ENCODE data around the gene DUOXA2.
"Not testable (repeated sequence)": the region's sequence is repeated elsewhere in the genome, so short reads cannot be mapped to it uniquely, and the experiment has no call there.

The DUOXA2 gene

DNA sequence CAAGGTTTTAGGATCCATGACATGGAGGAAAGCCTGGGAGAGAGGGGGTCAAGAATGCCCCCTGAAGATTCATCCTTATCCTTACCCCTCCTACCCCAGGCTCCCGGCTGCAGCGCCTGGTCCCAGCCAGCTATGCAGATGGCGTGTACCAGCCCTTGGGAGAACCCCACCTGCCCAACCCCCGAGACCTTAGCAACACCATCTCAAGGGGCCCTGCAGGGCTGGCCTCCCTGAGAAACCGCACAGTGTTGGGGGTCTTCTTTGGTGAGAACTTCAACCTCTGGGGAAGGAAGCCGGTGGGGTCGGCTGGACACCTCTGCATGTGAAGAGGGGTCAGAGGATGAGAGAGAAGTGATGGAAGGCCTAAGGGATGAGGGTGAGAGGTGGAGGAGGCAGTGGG is 19.9 kb downstream of the DUOXA2 start:
- TF ChIP-seq, protein P1, sequence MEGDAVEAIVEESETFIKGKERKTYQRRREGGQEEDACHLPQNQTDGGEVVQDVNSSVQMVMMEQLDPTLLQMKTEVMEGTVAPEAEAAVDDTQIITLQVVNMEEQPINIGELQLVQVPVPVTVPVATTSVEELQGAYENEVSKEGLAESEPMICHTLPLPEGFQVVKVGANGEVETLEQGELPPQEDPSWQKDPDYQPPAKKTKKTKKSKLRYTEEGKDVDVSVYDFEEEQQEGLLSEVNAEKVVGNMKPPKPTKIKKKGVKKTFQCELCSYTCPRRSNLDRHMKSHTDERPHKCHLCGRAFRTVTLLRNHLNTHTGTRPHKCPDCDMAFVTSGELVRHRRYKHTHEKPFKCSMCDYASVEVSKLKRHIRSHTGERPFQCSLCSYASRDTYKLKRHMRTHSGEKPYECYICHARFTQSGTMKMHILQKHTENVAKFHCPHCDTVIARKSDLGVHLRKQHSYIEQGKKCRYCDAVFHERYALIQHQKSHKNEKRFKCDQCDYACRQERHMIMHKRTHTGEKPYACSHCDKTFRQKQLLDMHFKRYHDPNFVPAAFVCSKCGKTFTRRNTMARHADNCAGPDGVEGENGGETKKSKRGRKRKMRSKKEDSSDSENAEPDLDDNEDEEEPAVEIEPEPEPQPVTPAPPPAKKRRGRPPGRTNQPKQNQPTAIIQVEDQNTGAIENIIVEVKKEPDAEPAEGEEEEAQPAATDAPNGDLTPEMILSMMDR (IDR thresholded peaks at IDR 0.05): no peak
- no peak for DNase-seq (ENCODE audit: low spot score)
- no peak overlapping the region for H3K4me3 ChIP-seq
- no peak overlapping the region for H3K27ac ChIP-seq

- Histone ChIP-seq H3K4me3 (peak overlapping the region; percentile 51), H3K27ac (no peak overlapping the region)
- no peak for DNase-seq (ENCODE audit: low spot score)
- TF ChIP-seq, protein P1 (IDR thresholded peaks at IDR 0.05): no peak
These were observed 20.8 kb downstream of the DUOXA2 start for GRCh38 chr15:45134682-45135604.

- H3K27ac ChIP-seq; DNase-seq (ENCODE audit: low spot score): not testable (repeated sequence)
- peak overlapping the region; percentile 51 for H3K4me3 ChIP-seq
These were observed 21.7 kb downstream of the DUOXA2 start for GRCh38 chr15:45135705-45136377.

DNA sequence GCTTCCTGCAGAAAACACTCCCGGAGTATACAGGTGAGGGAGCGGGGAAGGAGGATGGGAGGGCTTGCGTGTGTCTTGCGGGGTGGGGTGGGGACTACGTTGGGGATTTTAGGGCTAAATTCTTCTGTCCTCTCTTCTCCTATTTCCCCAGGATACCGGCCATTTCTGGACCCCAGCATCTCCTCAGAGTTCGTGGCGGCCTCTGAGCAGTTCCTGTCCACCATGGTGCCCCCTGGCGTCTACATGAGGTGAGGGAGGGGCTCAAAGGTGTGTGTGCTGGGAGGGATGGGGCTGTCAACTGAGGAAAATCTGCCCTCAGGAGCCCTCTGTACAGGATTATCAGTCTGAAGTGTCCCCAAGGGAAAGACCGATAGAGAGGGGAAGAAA is 22.2 kb downstream of the DUOXA2 start:
- Histone ChIP-seq H3K27ac (no peak overlapping the region), H3K4me3 (no peak overlapping the region)
- no peak for DNase-seq (ENCODE audit: low spot score)
- TF ChIP-seq, protein P1 (IDR thresholded peaks at IDR 0.05): no peak

- no peak overlapping the region for H3K27ac ChIP-seq
- no peak for DNase-seq (ENCODE audit: low spot score)
- TF ChIP-seq, protein P1 (IDR thresholded peaks at IDR 0.05): no peak
- H3K4me3 ChIP-seq: no peak overlapping the region
These were observed 23.6 kb downstream of the DUOXA2 start for GRCh38 chr15:45137703-45138102.

DNA sequence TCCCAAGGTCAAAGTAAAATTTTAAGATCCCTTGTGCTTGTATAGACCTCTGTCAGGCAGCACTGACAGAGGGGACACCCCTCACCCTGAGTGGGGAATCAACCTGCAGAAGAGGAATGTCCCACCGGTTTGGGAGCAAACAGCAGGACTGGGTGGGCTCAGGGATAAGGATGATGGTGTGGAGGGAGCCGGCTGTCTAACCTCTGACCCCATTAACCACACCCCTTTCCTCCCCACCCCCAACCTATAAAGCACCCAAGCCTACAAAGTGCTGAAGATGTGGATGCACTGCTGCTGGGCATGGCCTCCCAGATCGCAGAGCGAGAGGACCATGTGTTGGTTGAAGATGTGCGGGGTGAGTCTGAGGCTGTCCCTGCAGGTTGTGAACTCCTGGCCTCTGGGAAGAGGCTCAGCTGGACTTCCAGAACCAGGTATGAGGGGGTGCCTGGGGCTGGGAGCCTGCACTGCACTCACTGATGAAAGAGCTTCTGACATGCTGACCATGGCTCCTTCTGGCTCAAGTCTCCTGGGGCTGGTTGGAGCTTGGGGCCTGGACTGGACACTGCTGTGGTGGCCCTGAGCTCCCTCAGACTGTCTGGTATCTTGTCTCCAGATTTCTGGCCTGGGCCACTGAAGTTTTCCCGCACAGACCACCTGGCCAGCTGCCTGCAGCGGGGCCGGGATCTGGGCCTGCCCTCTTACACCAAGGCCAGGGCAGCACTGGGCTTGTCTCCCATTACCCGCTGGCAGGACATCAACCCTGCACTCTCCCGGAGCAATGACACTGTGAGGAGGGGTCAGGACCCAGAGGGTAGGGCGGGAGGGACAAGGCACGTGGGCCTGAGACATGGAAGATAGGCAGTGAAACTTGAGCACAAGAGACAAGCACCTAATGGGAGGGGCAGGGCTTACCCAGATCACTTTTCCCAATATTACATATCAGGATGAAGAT is 25.0 kb downstream of the DUOXA2 start:
- DNase-seq (ENCODE audit: low spot score): no peak
- no peak overlapping the region for H3K4me3 ChIP-seq
- TF ChIP-seq, protein P1 (IDR thresholded peaks at IDR 0.05): no peak
- H3K27ac ChIP-seq: no peak overlapping the region

DNA sequence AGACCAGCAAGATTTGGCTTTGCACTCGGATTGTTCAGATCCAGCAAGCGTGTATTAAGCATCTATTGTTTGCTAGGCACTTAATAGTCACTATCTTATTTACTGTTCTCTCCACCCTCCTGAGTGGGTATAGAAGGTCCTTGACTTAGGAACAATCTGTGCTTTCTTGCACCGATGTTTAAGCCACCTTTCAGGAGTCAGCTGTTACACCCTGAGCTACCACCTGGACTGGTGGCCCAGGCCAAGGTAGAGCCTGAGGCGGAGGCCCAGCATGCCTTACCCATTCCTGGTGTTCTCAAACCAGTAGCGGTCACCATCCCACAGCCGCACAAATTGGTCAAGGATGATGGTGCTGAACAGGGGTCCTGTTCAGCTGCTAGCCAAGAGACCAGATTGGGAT is 25.6 kb downstream of the DUOXA2 start:
- Histone ChIP-seq H3K4me3 (no peak overlapping the region), H3K27ac (no peak overlapping the region)
- no peak for DNase-seq (ENCODE audit: low spot score)
- TF ChIP-seq, protein P1 (IDR thresholded peaks at IDR 0.05): no peak

Measured in coronary artery (tissue), 2 donors.